Measurements from ENCODE around the gene LRMDA.

Gene LRMDA

DNA sequence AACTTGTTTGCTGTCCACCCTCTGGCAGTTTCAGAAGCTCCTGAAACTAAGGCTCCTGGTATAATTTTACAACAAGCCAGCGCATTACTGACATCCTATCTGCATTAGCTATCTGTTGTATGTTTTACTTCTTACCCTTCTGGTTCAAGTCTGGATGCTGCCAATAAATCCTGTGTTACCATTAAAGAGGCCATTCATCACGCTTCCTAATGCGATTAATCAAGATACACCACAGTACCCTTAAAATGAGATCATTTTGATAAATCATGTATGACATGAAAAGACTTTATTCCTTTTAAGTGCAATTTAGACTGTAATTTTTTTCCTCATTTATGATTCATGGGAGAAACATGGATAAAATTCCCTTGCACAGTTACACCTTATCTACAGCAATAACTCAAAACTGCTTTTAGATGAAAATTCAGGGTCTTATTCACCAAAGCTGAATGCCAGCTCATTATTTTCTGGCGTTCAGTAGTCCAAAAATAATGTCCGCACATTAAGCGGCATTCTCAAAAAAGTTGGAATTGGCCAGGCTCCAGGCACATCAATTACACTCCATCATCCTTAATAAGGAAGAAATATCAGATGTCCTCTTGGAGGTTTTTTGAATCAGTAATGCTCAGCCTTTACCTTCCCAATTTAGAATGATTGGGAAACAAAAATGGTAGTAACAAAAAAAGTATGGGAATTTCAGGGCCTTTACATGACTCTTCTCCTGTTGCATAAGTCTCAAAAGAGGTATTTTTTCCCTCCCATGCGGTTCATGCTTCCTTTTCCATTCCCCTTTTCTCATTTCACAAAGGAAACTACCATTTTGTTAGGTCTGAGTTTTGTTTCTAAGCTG, 878.5 kb downstream of the LRMDA start:
- H3K4me3 ChIP-seq (ENCODE audit: low read depth, low read length): no peak overlapping the region
- no peak for DNase-seq (ENCODE audit: low read depth)

DNA sequence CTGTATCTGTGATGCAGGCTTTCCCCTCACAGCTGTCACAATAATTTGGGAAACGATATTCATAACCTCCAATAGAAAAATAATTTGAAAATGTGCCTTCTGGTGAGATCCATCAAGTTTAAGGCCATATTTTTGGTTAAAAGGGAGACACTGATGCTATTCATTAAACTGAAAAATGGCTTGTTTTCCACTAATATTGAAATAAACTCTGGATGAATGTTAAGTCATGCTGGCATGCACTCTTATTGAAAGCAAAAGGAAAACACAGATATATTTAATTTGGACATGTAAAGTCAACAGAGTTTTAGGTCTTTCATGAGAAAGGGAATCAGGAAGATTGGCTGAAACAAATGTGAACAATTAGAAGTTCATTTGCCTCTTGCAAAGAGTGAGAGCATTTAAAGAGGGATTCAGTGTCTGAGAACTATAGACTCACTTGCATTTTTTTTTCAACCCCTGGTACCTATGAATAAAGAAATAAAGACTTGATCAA, 879.2 kb downstream of the LRMDA start:
- DNase-seq (ENCODE audit: low read depth): no peak

DNA sequence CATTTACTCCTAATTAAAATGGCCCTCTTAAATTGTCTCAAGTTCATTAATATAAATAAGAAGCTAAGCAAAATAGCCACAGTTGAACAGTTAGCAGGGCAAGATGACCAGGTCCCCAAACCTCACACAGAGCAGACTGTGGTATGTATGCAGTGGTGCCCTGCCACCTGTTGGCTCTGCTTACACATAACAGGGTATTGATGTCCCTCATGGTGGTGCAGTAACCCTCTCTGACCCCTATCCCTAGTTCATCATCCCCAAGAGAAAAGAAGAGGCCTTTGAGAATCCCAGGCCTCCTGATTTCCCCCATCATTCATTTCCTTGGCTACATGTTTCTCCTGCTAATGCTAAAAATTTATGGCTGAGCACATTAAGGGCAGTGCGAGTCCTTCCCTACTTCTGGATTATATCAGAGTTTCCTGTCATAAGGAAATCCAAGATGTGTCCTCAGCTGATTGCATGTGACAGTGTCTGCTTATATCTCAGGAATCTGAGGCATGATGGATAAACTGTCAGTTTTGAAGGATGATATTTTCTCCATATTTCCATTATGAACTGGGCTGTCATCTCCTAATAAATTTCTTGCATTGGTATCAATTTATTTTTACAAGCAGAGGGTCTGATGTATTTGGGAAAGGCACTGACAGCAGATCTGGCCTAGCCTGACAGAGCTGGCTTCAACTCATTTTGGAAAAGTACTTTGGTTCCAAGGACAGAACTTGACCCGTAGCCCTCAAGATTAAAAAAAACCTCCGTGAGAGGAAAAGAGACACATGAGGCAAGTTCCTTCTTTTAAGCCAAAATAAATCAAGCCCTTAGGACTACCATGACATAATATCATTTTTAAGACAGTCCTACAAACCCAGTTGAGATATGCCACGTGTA, 880.6 kb downstream of the LRMDA start:
- DNase-seq (ENCODE audit: low read depth): no peak
- H3K4me3 ChIP-seq (ENCODE audit: low read depth, low read length): no peak overlapping the region

More for the DNA sequence above, 879.2 kb downstream of the LRMDA start:
- no peak overlapping the region for H3K4me3 ChIP-seq (ENCODE audit: low read depth, low read length)

DNA sequence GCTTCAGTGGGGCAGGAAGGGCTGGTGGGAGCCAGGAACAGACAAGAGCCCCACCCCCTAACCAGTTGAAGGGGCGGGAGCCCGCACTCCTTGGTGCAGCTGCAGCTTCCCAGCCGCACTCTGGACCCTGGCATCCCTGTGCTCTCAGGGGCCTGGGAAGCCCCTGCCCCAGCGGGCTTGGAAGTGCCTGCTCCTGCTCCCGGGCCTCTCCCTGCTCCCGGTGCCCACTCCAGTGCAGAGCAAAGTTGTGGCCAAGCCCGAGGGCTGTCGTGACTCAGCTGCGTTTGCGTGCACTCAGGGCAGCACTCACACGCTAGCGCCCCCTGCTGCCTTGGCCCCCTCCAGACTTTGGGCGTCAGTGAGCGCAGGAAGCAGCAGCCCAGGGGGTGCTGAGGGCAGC, 883.8 kb downstream of the LRMDA start:
- H3K4me3 ChIP-seq (ENCODE audit: low read depth, low read length): no peak overlapping the region
- DNase-seq (ENCODE audit: low read depth): no peak

DNA sequence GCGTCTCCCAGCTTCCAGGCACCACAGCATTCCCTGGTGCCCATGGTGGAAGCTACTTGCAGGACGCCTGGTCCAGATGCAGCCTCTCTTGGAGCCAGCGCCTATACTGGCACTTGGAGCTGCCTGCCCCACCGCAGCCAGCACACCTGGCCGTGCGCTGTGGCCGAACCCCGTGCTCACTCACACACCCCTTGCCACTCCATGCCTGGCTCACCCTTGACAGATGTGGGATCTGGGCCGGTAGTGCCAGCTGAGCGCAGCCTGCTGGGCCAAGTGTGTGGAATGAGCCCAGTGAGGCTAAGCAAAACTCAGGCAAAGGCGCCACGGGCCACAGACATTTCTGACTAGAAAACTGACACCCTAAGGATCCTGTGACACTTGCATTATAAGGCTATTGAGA, 884.8 kb downstream of the LRMDA start:
- DNase-seq (ENCODE audit: low read depth): no peak
- no peak overlapping the region for H3K4me3 ChIP-seq (ENCODE audit: low read depth, low read length)

DNA sequence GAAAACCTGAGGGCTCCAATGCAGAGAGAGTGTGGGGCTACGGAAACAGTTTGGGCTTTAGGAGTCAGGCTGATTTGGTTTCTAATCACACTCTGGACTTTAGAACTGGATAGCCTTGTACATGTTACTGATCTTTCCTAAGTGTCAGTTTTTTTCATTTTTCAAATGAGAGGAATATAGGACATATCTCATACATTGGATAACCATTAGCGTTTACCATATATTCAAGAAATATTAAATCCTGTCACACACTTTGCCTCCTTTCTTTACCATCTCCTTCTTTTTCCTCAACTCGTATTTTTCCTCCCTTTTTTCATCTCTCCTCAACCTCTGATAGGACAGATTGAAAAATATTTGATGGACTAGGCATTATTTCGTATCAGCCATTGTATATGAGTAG, 885.7 kb downstream of the LRMDA start:
- no peak overlapping the region for H3K4me3 ChIP-seq (ENCODE audit: low read depth, low read length)
- no peak for DNase-seq (ENCODE audit: low read depth)

DNA sequence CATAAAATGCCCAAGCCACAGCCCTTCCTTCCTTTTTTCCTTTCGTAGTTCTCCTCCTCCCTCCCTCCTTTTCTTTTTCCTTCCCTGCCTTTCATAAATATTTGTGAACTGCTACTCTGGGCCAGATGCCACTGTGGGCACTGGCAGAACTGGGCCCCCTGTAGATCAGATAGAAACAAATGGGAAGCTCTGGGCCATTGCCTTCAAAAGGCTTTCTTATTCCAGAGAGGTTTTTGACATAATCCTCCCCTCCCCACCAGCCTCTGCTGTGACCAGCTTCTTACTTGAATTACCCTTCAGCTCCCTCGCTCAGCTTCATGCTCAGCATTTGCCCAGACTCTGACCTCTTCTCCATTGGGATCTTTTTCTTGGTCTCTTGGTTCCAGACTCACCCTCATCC, 886.8 kb downstream of the LRMDA start:
- no peak overlapping the region for H3K4me3 ChIP-seq (ENCODE audit: low read depth, low read length)
- no peak for DNase-seq (ENCODE audit: low read depth)

DNA sequence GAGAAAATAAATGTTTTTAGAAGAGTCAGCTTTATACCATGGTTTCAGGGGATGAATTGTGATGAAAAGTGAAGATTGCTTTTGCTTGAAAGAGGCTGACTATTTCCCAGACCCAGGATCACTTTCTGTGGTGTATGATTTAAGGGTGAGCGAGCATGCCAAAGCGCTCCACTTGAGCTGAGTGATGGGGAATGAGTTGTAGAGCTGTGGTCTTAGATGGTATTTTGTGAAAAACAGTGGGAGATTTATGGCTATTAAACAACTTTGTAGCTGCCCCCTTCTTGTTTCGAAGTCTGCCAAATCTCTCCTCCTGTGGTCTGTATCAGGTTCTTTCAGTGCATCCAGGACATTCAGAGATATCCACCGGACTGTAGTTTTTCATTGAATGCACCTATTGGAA, 888.2 kb downstream of the LRMDA start:
- H3K4me3 ChIP-seq (ENCODE audit: low read depth, low read length): no peak overlapping the region
- DNase-seq (ENCODE audit: low read depth): no peak

DNA sequence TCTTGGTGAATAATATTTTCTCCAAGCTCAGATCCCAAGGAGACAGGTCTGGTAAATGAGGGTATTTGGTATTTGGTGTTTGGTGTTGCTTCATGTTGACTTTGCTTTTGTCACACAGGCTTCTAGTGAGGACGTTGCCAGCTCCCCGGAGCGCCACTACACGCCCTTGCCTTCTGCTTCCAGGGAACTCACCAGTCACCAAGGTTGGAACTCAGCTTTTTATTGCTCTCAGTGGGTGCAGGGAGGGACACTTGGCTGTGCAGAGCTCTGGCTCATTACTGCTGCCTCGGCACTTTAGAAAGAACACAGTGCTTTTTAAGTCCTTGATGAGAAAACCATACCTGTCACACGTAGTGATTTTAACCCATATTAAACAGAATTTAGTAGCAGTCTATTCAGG, 892.9 kb downstream of the LRMDA start:
- DNase-seq (ENCODE audit: low read depth): no peak
- no peak overlapping the region for H3K4me3 ChIP-seq (ENCODE audit: low read depth, low read length)

DNA sequence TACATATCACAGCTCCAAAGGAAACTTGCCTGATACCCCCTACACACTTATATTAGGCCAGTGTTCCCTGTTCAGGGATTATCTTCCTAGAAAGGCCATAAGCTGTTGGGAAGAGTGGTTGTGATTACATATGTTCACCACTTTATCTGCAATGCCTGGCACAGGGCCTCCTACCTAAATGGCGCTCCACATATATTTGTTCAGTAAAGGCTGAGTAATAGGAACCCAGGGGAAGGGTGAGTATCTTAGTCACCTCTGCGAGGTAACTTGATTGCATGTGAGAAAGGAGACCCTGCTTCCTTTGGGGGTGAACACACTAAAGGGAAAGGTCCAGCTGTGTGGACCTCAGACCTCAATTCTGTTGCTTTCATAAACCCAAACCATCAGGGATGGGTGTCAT, 896.0 kb downstream of the LRMDA start:
- H3K4me3 ChIP-seq (ENCODE audit: low read depth, low read length): no peak overlapping the region

DNA sequence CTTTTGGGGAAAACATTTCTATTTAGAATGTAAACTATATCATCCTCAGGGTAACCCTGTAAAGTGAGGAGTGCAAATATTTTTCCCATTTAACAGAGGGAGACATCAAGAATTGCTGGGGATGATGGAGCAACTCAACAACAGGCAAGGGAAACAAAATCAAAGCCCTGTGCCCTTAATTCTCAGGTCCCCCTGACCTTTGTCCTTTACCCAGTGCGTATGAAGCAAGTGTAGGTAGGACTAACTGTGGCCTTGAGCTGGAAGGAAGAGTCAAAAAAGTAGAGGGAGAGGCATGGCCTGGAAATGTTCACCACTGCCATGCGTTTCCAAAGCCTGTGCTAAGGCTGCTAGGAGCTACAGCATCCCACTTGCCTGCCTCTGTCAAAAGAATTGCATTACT, 896.9 kb downstream of the LRMDA start:
- H3K4me3 ChIP-seq (ENCODE audit: low read depth, low read length): no peak overlapping the region
- DNase-seq (ENCODE audit: low read depth): no peak

More for the DNA sequence above, 896.0 kb downstream of the LRMDA start:
- no peak for DNase-seq (ENCODE audit: low read depth)

DNA sequence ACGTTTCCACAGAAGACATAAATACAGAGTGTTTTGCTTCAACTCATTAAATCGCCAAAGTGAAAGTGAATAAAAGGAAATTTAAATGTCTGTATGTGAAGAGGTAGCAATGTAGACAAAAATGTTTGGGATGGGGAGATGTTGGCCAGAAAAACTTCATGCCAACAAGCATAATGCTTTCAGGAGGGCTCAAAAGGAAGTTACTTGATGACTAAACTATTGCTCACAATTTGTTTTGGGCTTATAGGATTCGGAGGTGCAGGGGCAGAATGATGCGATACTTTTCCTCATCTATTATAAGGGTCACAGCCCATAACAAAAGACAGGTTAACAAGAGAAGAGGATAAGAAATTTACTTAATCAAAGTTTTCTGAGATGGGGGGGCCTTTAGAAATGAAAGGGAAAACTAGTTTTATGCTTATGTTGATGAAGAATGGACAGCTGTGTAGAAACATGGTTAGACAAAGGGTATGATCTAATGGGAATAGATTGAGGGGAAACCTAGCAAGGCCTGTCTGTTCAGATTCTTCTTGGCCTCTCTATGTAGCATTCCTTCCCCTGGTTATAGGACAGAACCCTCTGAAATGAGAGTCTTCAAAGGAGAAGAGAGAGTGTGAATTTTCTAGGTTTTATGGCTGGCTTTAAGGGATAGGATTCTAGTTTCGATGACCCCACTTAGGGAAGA, 898.6 kb downstream of the LRMDA start:
- no peak overlapping the region for H3K4me3 ChIP-seq (ENCODE audit: low read depth, low read length)
- DNase-seq (ENCODE audit: low read depth): no peak

DNA sequence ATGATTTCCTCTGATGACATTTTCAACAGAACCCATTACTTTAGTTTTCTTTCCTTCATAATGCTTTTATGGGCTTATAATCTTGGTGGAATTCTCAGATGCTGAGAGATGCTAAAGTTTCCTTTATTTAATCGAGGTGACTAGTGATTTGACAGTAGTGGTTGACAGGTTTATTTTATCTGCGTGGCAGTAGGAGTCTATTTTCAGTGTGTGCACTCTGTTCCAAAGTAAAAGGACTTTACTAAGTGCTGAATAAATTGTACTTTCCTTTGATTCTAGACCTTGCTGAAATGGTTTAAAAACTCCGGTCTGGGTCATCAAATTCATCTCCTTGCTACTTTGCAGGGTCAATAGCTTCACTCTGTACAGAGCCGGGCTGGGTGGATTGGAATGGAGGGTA, 900.3 kb downstream of the LRMDA start:
- no peak overlapping the region for H3K4me3 ChIP-seq (ENCODE audit: low read depth, low read length)
- no peak for DNase-seq (ENCODE audit: low read depth)

DNA sequence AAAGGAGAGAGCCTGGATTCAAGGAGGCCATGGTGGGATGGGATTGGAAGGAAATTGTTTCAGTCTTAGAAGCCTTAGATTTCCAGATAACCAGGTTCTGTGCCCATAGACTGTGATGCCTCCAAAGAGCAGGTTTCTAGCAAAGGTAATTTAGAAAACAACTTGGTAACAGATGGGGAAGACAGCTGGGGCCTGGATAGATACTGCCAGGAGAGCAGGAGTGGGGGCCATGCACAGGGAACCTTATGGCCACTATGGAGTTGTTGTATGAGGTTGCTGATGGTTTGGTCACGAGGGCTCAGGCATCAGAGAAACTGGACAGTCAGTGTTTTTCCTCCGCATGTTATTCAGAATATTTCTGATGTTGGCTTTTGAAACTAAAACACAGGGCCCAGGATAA, 901.9 kb downstream of the LRMDA start:
- no peak for DNase-seq (ENCODE audit: low read depth)
- H3K4me3 ChIP-seq (ENCODE audit: low read depth, low read length): no peak overlapping the region

DNA sequence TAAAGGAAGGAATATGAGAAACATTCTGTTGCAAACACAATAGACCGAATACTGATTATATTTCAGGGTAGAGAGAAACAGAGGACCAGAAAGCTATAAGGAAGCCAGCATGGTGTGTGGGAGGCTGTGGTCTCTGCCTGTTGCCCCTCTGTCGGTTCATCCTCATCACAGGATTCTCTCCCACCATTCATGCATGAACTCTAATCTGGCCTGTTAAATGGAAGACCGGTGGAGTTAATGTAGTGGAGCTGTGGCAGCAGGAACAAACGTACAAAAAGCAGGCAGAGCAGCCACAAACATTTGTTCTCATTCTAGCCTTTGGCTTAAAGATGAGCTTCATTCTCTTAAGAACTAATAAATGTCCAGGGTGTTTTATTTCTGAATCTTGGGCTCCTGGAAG, 902.4 kb downstream of the LRMDA start:
- DNase-seq (ENCODE audit: low read depth): no peak

DNA sequence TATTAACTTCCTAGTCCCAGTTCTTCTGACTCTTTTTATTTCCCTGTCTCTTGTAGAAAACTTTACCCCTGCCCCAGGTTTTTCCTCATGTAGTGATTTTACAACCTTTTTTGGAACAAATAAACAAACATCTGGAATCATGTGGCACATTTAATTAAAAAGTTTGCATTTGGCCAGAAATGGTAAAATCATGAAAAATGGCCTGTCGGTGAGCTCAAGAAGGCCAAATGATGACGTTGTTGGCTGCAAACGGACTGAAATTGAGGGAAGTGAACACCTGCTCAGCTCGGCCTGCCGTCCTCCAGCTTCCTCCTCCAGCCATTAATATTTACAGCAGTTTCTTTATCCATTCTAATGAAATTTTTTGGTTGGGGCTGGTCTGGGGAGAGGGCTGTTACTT, 902.8 kb downstream of the LRMDA start:
- no peak for DNase-seq (ENCODE audit: low read depth)

More for the DNA sequence above, 902.4 kb downstream of the LRMDA start:
- no peak overlapping the region for H3K4me3 ChIP-seq (ENCODE audit: low read depth, low read length)

DNA sequence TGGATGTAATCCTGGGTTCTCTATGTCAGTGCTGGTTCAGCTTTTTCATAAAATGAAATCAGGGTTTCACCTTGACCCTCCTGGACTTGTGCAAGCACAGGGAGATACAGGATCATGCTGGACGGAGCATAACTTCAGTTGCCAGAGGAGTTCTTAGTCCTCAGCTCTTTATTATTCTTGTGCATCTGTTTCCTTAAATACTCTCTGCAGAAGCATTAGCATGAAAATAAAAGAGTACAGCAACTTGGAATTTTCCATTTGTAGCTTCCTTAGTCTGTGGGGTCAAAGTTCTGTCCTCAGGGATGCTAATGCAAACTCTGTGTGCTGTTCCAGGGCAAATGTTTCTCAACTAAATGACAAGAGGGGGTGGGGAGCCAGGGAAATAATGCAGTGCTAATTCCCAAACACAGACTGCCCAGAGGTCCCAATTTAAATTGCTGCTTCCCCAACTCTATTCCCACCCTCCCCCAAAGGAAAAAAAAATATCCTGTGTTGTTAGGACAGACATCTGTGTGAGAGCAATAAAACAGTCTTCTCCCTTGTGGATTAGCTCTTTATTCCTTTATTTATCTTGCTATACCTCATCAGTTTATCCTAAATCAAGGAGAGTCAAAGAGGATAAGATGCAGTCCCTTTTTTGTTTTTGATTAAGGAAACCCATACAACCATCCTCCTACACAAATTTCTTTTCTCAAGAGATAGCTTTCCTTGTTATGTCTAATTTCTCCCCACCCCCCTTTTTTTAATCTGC, 905.0 kb downstream of the LRMDA start:
- H3K4me3 ChIP-seq (ENCODE audit: low read depth, low read length): no peak overlapping the region
- DNase-seq (ENCODE audit: low read depth): peak; percentile 85

More for the DNA sequence above, 902.8 kb downstream of the LRMDA start:
- no peak overlapping the region for H3K4me3 ChIP-seq (ENCODE audit: low read depth, low read length)

DNA sequence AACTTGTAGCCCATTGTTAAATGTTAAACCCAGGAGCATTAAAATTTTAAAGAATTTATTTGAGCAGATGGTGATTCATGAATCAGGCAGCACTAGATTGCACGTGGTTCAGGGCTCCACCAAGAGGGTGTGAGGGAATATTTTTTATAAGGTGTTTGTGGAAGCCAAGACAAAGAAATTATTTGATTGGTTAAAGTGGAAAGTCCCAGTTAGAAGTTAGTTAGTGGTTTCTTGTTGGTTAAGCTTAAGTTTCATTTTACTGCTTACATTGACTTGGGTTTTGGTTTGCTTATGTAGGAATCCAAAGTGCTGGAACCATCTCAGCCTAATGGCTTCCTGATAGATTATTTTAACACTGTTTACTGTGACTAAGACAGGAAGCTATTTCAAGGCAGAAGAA, 906.2 kb downstream of the LRMDA start:
- no peak for DNase-seq (ENCODE audit: low read depth)
- no peak overlapping the region for H3K4me3 ChIP-seq (ENCODE audit: low read depth, low read length)

DNA sequence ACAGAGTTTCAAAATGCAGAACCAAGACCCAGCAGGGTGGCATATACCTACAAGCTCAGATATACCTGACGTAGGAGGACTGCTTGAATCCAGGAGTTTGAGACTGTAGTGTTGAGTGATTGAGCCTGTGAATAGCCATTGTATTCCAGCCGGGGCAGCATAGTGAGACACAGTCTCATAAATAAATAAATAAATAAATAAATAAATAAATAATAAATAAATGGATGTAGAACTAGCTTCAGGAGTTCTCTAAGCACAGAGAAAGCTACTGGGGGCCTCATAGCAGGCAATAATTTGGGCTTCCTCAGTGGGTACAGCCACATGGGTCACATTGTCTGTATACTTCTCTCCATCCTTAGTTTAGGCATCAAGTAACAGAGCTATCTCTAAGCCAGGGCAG, 906.8 kb downstream of the LRMDA start:
- no peak for DNase-seq (ENCODE audit: low read depth)
- no peak overlapping the region for H3K4me3 ChIP-seq (ENCODE audit: low read depth, low read length)

Measured in skeletal muscle cell (primary cell).